HepG2 (cell line): Measurements from ENCODE around the gene RHOBTB1. TPM values are rescaled to one million over a fixed set of nuclear protein-coding genes. Genes with fewer than 3 reads are reported as not detected.

Experiments used
- ATAC-seq: fragments of 200-7000 bp; cut with Tn5 transposase; 3 replicates; pipeline ENCODE4 v1.9.1; 2020; ENCODE audit warnings: mild to moderate bottlenecking, moderate library complexity
- BruUV-seq: library from RNA; stranded (reverse); fragments of 400-500 nt; replicated peaks from 2 replicates; lab custom pipeline; 2021; lab: Mats Ljungman, UMichigan
- CTCF ChIA-PET: fragments of 300-600 bp; formaldehyde crosslinking; extraction: SDS; loops from one replicate; lab custom pipeline; 2021; ENCODE audit warnings: low total read pairs, inconsistent platforms, low intra/inter-chr PET ratio; lab: Yijun Ruan, JAX
- POLR2A ChIA-PET: fragments of 350-600 bp; sonication (Branson Sonifier 250); formaldehyde crosslinking; loops from one replicate; lab custom pipeline; 2020; ENCODE audit warnings: antibody characterized with exemption, inconsistent platforms; lab: Yijun Ruan, JAX
- DNase-seq: peaks from one replicate; pipeline ENCODE4 v3.0.0-alpha.2; 2015; ENCODE audit warnings: low spot score
- FAIRE-seq: peaks from 3 replicates; lab custom pipeline; 2011; peaks lifted over from hg19 to GRCh38; lab: Jason Lieb, UNC
- H2AFZ ChIP-seq: one replicate; pipeline ENCODE4 v1.6.1; 2011; ENCODE audit warnings: low read length, inconsistent platforms
- H3K27ac ChIP-seq: fragments of 300-600 bp; 3 replicates; pipeline ENCODE4 v1.8.0; 2011; ENCODE audit warnings: mixed run types, mild to moderate bottlenecking, mixed read lengths, low read length, inconsistent platforms; ENCODE audit not compliant: insufficient read depth; ENCODE audit errors: extremely low read length
- H3K27me3 ChIP-seq, 2 experiments: fragments of 200-600 bp in 1 of 2; 2 replicates in 1 of 2; 3 replicates in 1 of 2; pipeline versions ENCODE4 v1.6.0 to v1.8.0; 2011; ENCODE audit warnings: low read length in 2 of 2, mild to moderate bottlenecking in 2 of 2, moderate library complexity in 2 of 2, inconsistent platforms in 1 of 2; ENCODE audit not compliant: insufficient read depth in 2 of 2, control insufficient read depth in 1 of 2
- H3K36me3 ChIP-seq, 2 experiments: fragments of 200-600 bp in 1 of 2; replicated peaks in 1 of 2; 2 replicates in 1 of 2; 3 replicates in 1 of 2; pipeline versions ENCODE4 v1.5.1 to v1.8.0; 2011; ENCODE audit warnings: low read length in 2 of 2, inconsistent platforms in 1 of 2; ENCODE audit not compliant: insufficient read depth in 2 of 2, control insufficient read depth in 1 of 2
- H3K4me1 ChIP-seq: 2 replicates; pipeline ENCODE4 v1.5.1; 2012; ENCODE audit warnings: low read length, inconsistent platforms; ENCODE audit not compliant: insufficient read depth
- H3K4me2 ChIP-seq: 2 replicates; pipeline ENCODE4 v1.6.0; 2011; ENCODE audit warnings: low read depth, low read length, inconsistent platforms
- H3K4me3 ChIP-seq, 3 experiments: fragments of 200-600 bp in 1 of 3; sonication (generic), shearing (Covaris generic) in 1 of 3; replicated peaks in 1 of 3; 2 replicates each; pipeline ENCODE4 v1.5.1; 2011 to 2016; ENCODE audit warnings: low read length in 3 of 3, inconsistent platforms in 2 of 3, low read depth in 2 of 3, mild to moderate bottlenecking in 2 of 3, control low read depth in 1 of 3, mixed read lengths in 1 of 3; ENCODE audit not compliant: insufficient read depth in 1 of 3
- H3K79me2 ChIP-seq: one replicate; pipeline ENCODE4 v1.6.1; 2011; ENCODE audit warnings: low read length, inconsistent platforms; ENCODE audit not compliant: insufficient read depth
- H3K9ac ChIP-seq: 2 replicates; pipeline ENCODE4 v1.6.0; 2011; ENCODE audit warnings: mild to moderate bottlenecking, low read depth, low read length, inconsistent platforms; ENCODE audit not compliant: insufficient read depth
- H3K9me3 ChIP-seq: 2 replicates; pipeline ENCODE4 v1.5.1; 2012; ENCODE audit warnings: mild to moderate bottlenecking, low read length
- H4K20me1 ChIP-seq: 2 replicates; pipeline ENCODE4 v1.6.0; 2011; ENCODE audit warnings: inconsistent platforms, mild to moderate bottlenecking, low read length, moderate library complexity; ENCODE audit not compliant: insufficient read depth
- ATM ChIP-seq: fragments of 450-650 bp; IDR thresholded peaks from 2 replicates; pipeline ENCODE4 v1.7.1; 2017; ENCODE audit warnings: mild to moderate bottlenecking, borderline replicate concordance
- ATRX ChIP-seq: sonication (generic); formaldehyde crosslinking; IDR thresholded peaks from 2 replicates; pipeline ENCODE4 v1.4.0; 2020; ENCODE audit warnings: missing genetic modification reagents, borderline replicate concordance
- KDM2A ChIP-seq: sonication (generic); formaldehyde crosslinking; IDR thresholded peaks from 2 replicates; pipeline ENCODE4 v1.4.0; 2020; ENCODE audit warnings: low read depth, missing genetic modification reagents, borderline replicate concordance
- WIZ ChIP-seq: sonication (generic); formaldehyde crosslinking; IDR thresholded peaks from 2 replicates; pipeline ENCODE4 v1.5.1; 2020; ENCODE audit warnings: mild to moderate bottlenecking, missing genetic modification reagents
- ZNF589 ChIP-seq: sonication (generic); formaldehyde crosslinking; conservative IDR thresholded peaks from 2 replicates; pipeline ENCODE4 v1.8.0; 2022; ENCODE audit warnings: mild to moderate bottlenecking, moderate library complexity, missing genetic modification reagents
- ZNF652 ChIP-seq: IDR thresholded peaks from 2 replicates; pipeline ENCODE4 v1.6.1; 2016; ENCODE audit warnings: low read depth, borderline replicate concordance
- ZNF740 ChIP-seq: sonication (generic); formaldehyde crosslinking; IDR thresholded peaks from 2 replicates; pipeline ENCODE4 v1.4.0; 2020; ENCODE audit warnings: missing genetic modification reagents
- ZNF770 ChIP-seq: sonication (generic); formaldehyde crosslinking; IDR thresholded peaks from 2 replicates; pipeline ENCODE4 v1.5.0; 2020; ENCODE audit warnings: mild to moderate bottlenecking, missing genetic modification reagents
- WGBS: methylation state at CpG from one replicate; pipeline ENCODE4 v1.1.6; 2017; ENCODE audit warnings: low lambda C conversion rate; 5-methylcytosine and 5-hydroxymethylcytosine counted together
- in situ Hi-C: cut with HindIII; loops from 2 replicates; pipeline ENCODE4 v1.10.0; 2017; ENCODE audit warnings: low pct_unique_long_range_greater_than_20kb; ENCODE audit not compliant: extremely low pct_ligation_motif_present
- intact Hi-C: fragments of 100-400 bp; cut with micrococcal nuclease; formaldehyde crosslinking; loops from one replicate; pipeline ENCODE4 v1.10.0; 2022; ENCODE audit not compliant: unreplicated experiment
- polyA plus RNA-seq, 8 experiments: library from polyadenylated mRNA; depleted of rRNA in 3 of 8; stranded (reverse) in 7 of 8; unstranded in 1 of 8; fragments of >200 nt; fragmentation: Illumina TruSeq in 4 of 8; extraction: Trizol in 4 of 8; gene quantifications; 2 replicates each; pipeline versions ENCODE4 v1.2.1 to v1.2.3, GENCODE V29; 2011 to 2016; ENCODE audit warnings: low read depth in 4 of 8, missing spikeins in 1 of 8, mixed read lengths in 1 of 8; ENCODE audit not compliant: insufficient read depth in 1 of 8
- total RNA-seq, 5 experiments: library from RNA; depleted of rRNA; stranded (reverse); fragments of >200 nt; fragmentation: Illumina TruSeq; extraction: Trizol; gene quantifications; 2 replicates each; pipeline ENCODE4 v1.2.3, GENCODE V29; 2016; ENCODE audit warnings: low read depth in 1 of 5
- TF ChIP-seq, protein P1 (sequence below): sonication (generic); formaldehyde crosslinking; IDR thresholded peaks from 2 replicates; pipeline ENCODE4 v1.8.1; 2023; ENCODE audit warnings: missing genetic modification reagents, inconsistent platforms, borderline replicate concordance
- TF ChIP-seq, protein P2 (sequence below): IDR thresholded peaks from 2 replicates; pipeline ENCODE4 v1.6.1; 2016; ENCODE audit warnings: mild to moderate bottlenecking, missing biosample characterization, missing genetic modification reagents

RHOBTB1 gene
- total and polyA plus RNA-seq, 2 of the 13 experiments (the other 11 are each of a cell fraction or from before 2014, with no cell fraction given): 18.8 to 59.5 TPM

- H3K27ac ChIP-seq: no peak overlapping the region
- ChIA-PET CTCF (no interaction called here), POLR2A (interaction anchor here (1.3 kb wide), 1 partner anchor 18 kb away, joined by 4 read pairs; no protein-coding TSS in a partner anchor)
- H3K9me3 ChIP-seq: no peaks in the 10 kb centered on the region
- no peak overlapping the region for H3K4me3 ChIP-seq
- H3K9ac ChIP-seq: no peak overlapping the region
- FAIRE-seq (no peak), DNase-seq (no peak), ATAC-seq (no peak)
- TF ChIP-seq ZNF740 (no peak), ZNF652 (CRISPR knock-in tag) (no peak), ATRX (CRISPR knock-in tag) (no peak), ZNF589 (CRISPR knock-in tag) (no peak), ZNF770 (CRISPR knock-in tag) (no peak), WIZ (CRISPR knock-in tag) (no peak), ATM (no peak), KDM2A (CRISPR knock-in tag) (no peak)
- TF ChIP-seq, protein P1, sequence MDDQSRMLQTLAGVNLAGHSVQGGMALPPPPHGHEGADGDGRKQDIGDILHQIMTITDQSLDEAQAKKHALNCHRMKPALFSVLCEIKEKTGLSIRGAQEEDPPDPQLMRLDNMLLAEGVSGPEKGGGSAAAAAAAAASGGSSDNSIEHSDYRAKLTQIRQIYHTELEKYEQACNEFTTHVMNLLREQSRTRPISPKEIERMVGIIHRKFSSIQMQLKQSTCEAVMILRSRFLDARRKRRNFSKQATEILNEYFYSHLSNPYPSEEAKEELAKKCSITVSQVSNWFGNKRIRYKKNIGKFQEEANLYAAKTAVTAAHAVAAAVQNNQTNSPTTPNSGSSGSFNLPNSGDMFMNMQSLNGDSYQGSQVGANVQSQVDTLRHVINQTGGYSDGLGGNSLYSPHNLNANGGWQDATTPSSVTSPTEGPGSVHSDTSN (CRISPR knock-in tag): no peak
- TF ChIP-seq, protein P2, sequence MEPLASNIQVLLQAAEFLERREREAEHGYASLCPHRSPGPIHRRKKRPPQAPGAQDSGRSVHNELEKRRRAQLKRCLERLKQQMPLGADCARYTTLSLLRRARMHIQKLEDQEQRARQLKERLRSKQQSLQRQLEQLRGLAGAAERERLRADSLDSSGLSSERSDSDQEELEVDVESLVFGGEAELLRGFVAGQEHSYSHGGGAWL (CRISPR knock-in tag): no peak
- H3K79me2 ChIP-seq: no peaks in the 10 kb centered on the region
- intact Hi-C loops (loop anchor here (5.0 kb wide), 1 partner anchor 36 kb away; no protein-coding TSS in a partner anchor), in situ Hi-C loops (loop anchor here (10.0 kb wide), 1 partner anchor 136 kb away; no protein-coding TSS in a partner anchor)
- no TSS peak for BruUV-seq
- WGBS: 88% methylated on average over 1 of the region's 1 CpG
- H3K27me3 ChIP-seq: no peaks in the 10 kb centered on the region
- H2AFZ ChIP-seq: no peak overlapping the region
- H3K4me1 ChIP-seq: peaks cover 44% of the 10 kb centered on the region
- H4K20me1 ChIP-seq: no peaks in the 10 kb centered on the region
- no peak overlapping the region for H3K4me2 ChIP-seq
- H3K36me3 ChIP-seq: peaks cover 0 to 2% of the 10 kb centered on the region in 2 experiments; a peak in 1 of 5 replicates
Observed at GRCh38 chr10:60960913-60961312, 16.9 kb upstream of the RHOBTB1 start.
